ENCODE results near the gene CYB5A.

The CYB5A gene

DNA sequence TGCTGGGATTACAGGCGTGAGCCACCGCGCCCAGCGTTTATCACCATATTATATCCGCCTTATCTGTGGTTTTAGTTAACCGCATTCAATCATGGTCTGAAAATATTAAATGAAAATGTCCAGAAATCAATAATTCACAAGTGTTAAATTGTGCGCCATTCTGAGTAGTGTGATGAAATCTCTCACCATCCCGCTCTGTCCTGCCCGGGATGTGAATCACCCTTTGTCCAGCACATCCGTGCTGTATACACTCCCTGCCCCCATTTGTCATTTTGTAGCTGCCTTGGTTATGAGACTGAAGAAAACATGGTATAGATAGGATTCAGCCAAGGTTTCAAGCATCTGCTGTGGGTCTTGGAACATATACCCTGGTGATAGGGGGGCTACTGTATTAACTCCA lies 72.7 kb downstream of the CYB5A start:
- H3K4me3 ChIP-seq (ENCODE audit: low read depth, low read length): no peak overlapping the region

DNA sequence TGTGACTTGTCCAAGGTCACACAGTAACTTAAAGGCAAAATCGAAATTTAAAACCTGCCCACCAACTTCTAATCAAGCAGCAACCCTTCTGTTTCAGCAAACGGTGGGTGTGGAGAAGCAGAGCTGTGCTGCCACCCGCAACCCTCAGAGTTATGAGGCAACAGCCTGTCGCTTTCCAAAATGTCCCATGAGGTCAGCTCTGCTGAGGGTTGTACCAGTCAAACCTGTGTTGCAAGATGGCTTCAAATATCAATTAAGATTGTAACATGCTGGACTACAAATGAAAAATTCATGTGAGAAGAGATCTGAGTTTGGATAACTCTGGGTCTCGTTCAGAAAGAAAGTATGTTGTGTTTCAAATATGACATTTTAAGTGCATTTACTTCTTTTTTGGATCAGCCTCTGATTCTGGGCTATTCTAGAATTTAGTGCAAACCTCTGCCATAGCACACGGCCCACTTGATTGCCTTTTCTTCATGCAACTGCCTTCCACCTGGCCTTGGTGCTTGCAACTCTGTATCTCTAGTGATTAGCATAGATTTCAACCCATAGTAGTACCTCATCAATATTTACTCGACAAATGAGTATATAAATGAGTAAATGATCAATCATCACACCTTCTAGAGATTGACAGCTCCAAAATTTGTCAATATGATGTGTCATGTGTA lies 74.2 kb downstream of the CYB5A start:
- H3K4me3 ChIP-seq (ENCODE audit: low read depth, low read length): no peak overlapping the region

DNA sequence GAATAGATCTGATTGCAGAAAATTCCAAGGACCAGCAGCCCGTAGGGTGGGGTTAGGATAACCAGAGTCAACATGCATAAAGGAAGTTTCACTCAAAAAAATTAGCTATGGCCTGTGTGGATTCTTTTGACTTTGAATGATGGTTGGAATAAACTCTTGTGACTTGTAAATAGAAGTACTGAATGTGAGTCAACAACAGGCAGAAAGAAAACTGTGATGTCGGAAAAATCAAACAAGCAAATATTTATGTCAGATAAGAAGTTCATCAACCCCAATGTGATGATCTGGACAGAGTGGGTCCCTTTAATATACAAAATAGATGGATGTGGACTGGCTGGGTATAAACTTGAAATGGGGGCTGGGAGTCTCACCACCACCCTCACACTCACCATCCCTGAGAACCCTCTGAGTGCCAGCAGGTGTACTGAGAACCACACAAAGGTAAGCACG lies 75.1 kb downstream of the CYB5A start:
- no peak overlapping the region for H3K4me3 ChIP-seq (ENCODE audit: low read depth, low read length)

DNA sequence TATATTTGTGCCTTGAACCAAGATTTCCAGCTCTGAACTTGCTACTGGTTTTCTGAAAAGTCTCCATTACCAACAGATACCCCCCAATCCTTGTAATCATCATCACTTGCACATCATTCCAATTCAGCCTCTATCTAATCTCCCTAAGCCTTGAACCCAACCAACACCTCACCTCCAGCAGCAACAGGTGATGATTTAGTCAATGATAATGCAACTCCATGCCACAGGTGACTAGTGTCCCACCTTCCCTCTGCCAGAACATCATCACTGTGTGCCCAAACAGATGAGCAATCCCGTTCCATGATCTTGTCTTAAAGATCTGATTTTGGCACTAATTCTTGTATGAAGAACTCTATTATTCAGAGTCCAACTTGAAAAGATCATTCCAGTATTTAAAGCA lies 75.9 kb downstream of the CYB5A start:
- no peak overlapping the region for H3K4me3 ChIP-seq (ENCODE audit: low read depth, low read length)

DNA sequence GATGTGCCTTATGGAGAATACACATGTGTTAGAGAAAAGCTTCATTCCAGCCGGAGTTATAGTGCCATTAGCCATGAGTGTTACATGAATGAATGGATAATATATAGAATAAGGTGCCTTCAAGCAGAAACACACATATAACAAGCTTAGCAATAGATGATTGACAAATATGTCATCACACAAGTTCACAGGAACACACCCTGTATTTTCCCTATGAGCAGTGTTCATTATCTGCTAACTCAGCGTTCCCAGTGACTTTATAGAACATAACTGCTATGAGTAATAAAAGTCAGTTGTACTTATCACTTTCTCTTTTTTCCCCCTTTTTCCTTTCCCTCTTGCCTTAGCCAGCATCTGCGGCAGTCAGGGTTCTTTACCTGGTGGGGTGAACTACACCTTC lies 78.3 kb downstream of the CYB5A start:
- no peak overlapping the region for H3K4me3 ChIP-seq (ENCODE audit: low read depth, low read length)

DNA sequence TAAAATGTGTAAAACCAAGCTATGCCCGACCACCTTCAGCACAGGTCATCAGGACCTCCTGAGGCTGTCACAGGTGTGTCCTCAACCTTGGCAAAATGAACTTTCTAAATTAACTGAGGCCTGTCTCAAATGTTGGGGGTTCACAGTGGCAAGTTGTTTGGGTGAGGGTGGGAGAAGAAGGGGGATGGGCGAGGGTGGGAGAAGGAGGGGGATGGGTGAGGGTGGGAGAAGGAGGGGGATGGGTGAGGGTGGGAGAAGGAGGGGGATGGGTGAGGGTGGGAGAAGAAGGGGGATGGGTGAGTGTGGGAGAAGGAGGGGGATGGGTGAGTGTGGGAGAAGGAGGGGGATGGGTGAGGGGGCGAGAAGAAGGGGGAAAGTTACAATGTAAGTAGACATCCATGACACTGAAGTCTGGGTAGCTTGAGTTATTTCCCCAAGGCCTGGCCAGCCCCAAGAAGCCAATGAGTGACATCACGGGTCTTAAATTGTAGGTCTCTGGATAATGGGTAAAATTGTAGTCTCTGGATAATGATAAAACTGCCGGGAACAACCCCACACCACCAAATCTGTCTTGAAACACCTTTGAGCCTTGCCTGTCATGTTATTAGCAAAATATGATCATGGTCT lies 87.1 kb downstream of the CYB5A start:
- H3K4me3 ChIP-seq (ENCODE audit: low read depth, low read length): no peak overlapping the region

DNA sequence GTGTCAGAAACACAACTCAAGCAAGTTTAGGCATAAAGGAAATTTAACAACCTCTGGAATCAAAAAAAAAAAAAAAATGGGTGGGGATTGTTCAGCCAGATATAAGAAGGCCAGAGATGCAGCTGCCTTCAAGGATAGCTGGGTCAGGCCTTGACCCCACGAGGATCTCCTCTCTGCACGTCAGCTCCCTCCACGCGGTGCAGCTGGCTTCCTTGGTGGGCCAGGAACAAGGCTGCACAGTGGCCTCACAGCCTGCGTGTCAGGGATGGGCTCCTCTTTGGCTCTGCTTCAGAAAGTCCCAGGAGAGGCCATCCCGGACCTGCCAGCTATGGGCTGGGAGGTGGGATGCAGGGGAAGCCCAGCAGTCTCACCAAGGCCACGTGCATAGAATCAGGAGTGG lies 88.0 kb downstream of the CYB5A start:
- H3K4me3 ChIP-seq (ENCODE audit: low read depth, low read length): no peak overlapping the region

Measured in iPS-11a (cell line).